AG04449 (cell line): ENCODE results near the gene HS3ST4.

Experiments
- CTCF ChIA-PET: fragments of 350-600 bp; formaldehyde crosslinking; extraction: SDS; loops from one replicate; lab custom pipeline; 2021; ENCODE audit warnings: antibody characterized with exemption; lab: Yijun Ruan, JAX
- POLR2A ChIA-PET: fragments of 400-600, 350-600 bp; formaldehyde crosslinking; extraction: SDS; loops from one replicate; lab custom pipeline; 2020; ENCODE audit warnings: antibody characterized with exemption, inconsistent platforms; lab: Yijun Ruan, JAX
- DNase-seq: peaks from one replicate; pipeline ENCODE4 v3.0.0-alpha.2; 2010; ENCODE audit warnings: low read depth, low spot score
- H3K4me3 ChIP-seq: 2 replicates; pipeline ENCODE4 v1.5.1; 2011; ENCODE audit warnings: low read depth, mild to moderate bottlenecking, control low read depth, low read length
- TF ChIP-seq, protein P1 (sequence below): IDR thresholded peaks from one replicate; pipeline ENCODE4 v1.5.1; 2011; ENCODE audit warnings: mild to moderate bottlenecking, moderate library complexity, low read length, control low read depth, inconsistent platforms; ENCODE audit not compliant: insufficient read depth; ENCODE audit errors: missing control alignments

The HS3ST4 gene

DNA sequence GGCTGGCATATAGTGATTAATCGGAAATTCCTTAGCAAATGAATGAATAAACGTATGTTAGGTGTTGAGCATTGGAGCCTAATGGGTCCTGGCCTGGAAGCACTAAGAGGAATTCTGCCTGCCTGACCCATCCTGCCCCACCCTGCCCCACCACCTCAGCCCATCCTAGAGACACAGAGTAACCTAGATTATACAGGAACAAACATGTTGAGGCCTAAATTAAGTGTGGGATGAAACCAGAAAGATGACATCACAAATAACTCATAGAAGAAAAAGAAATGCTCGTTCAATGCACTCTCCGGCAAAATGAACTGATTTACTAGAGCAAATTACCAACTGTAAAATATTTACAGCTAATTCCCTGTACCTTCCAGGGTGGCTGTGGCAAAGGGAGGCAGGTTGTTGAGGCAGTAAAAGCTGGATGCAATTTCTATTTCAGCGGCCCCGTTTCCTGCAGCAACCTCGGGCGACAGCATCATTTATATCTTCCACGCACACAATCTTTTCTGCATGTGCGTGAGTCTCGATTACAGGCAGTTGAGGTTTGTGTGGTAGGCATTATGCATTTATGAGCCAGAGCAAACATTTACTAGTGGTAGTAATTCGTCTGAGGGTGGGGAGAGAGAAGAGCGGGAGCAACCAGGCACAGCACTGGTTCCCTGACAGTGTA lies 417.2 kb downstream of the HS3ST4 start:
- ChIA-PET CTCF (no interaction called here), POLR2A (no interaction called here)
- TF ChIP-seq, protein P1, sequence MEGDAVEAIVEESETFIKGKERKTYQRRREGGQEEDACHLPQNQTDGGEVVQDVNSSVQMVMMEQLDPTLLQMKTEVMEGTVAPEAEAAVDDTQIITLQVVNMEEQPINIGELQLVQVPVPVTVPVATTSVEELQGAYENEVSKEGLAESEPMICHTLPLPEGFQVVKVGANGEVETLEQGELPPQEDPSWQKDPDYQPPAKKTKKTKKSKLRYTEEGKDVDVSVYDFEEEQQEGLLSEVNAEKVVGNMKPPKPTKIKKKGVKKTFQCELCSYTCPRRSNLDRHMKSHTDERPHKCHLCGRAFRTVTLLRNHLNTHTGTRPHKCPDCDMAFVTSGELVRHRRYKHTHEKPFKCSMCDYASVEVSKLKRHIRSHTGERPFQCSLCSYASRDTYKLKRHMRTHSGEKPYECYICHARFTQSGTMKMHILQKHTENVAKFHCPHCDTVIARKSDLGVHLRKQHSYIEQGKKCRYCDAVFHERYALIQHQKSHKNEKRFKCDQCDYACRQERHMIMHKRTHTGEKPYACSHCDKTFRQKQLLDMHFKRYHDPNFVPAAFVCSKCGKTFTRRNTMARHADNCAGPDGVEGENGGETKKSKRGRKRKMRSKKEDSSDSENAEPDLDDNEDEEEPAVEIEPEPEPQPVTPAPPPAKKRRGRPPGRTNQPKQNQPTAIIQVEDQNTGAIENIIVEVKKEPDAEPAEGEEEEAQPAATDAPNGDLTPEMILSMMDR, result no peak
- DNase-seq, result no peak
- H3K4me3 ChIP-seq, result no peak overlapping the region

- ChIA-PET POLR2A (no interaction called here), CTCF (no interaction called here)
- DNase-seq, result no peak
- no peak overlapping the region for H3K4me3 ChIP-seq
- TF ChIP-seq, protein P1, result no peak
Observed at GRCh38 chr16:26111900-26112299, 420.1 kb downstream of the HS3ST4 start.

- ChIA-PET CTCF (no interaction called here), POLR2A (no interaction called here)
- DNase-seq, result no peak
- TF ChIP-seq, protein P1, result no peak
- no peak overlapping the region for H3K4me3 ChIP-seq
Observed at GRCh38 chr16:26118575-26118974, 426.8 kb downstream of the HS3ST4 start.

- DNase-seq, result no peak
- ChIA-PET POLR2A (no interaction called here), CTCF (no interaction called here)
Observed at GRCh38 chr16:26120729-26121128, 429.0 kb downstream of the HS3ST4 start.

DNA sequence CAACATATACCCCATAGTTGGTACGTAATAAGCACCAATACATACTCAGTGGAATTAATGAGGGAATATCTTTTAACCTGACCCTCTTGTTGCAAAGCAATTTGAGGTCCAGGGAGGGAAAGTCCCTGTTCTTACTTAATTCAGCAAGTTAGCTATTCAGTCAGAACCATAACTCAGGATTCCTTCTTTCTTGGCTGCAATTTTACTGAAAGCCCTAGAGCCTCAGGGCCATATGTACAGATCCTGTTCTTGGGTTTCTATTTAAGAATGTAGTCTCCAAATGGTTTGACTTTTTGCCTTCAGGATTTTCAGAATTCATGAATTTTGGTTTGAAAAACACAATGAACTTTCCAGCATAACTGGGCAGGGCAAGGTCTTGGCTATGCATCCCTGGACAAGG lies 436.5 kb downstream of the HS3ST4 start:
- no peak overlapping the region for H3K4me3 ChIP-seq
- ChIA-PET POLR2A (no interaction called here), CTCF (no interaction called here)
- DNase-seq, result no peak
- TF ChIP-seq, protein P1, result no peak

More at GRCh38 chr16:26120729-26121128, 429.0 kb downstream of the HS3ST4 start:
- H3K4me3 ChIP-seq, result no peak overlapping the region
- TF ChIP-seq, protein P1, result no peak

DNA sequence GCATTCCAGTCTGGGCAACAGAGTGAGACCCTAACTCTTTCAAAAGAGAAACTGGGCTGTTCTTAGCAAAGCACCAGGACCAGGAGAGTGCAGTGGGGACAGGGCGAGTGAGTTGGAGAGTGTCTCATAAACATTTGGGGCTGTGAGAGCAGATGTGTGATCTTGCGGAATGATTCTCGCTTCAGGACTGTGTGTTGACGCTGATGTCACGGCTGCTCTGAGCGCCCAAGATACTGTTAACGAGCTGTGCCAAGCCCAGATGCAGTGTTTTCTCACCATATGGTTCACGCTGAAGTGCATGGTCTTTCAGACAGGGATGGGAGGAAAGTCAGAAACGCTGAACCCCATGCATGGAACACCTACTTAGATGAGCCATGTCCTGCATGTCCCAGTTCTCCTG lies 438.2 kb downstream of the HS3ST4 start:
- CTCF ChIA-PET, result no interaction called here
- POLR2A ChIA-PET, result no interaction called here
- TF ChIP-seq, protein P1, result no peak
- no peak for DNase-seq
- no peak overlapping the region for H3K4me3 ChIP-seq
